GM10266 (cell line): ENCODE data around the gene TSHZ1.
A peak's percentile ranks its signal among the peaks of the same experiment; 100 is the strongest.

Experiments used
- DNase-seq: peaks from one replicate; pipeline ENCODE4 v3.0.0; 2012; ENCODE audit errors: extremely low spot score
- TF ChIP-seq, protein P1 (sequence below): IDR thresholded peaks from 2 replicates; pipeline ENCODE4 v1.5.1; 2012; ENCODE audit warnings: mild to moderate bottlenecking, low read depth; ENCODE audit not compliant: control insufficient read depth, insufficient read depth; ENCODE audit errors: missing control alignments

TSHZ1 gene

DNA sequence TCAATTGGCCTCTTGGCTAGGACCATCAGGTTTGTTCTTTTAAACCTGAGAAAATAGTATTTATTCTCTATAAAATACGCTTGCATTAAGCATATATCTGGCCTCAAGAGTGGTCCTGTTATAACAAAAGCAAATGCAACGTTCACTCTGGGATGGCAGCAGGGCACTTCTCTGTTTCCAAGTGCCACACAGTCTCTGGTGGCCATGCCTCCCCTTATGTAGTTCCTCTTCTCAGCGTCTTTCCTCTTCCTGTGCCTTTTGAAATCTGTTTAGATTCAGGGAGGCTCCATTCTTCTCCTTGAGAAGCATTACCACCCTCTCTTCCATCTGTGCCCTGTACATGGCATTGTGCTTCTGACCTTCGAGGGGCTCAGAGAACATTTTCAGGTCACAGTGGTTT is 51.9 kb downstream of the TSHZ1 start:
- DNase-seq, result no peak
- TF ChIP-seq, protein P1, sequence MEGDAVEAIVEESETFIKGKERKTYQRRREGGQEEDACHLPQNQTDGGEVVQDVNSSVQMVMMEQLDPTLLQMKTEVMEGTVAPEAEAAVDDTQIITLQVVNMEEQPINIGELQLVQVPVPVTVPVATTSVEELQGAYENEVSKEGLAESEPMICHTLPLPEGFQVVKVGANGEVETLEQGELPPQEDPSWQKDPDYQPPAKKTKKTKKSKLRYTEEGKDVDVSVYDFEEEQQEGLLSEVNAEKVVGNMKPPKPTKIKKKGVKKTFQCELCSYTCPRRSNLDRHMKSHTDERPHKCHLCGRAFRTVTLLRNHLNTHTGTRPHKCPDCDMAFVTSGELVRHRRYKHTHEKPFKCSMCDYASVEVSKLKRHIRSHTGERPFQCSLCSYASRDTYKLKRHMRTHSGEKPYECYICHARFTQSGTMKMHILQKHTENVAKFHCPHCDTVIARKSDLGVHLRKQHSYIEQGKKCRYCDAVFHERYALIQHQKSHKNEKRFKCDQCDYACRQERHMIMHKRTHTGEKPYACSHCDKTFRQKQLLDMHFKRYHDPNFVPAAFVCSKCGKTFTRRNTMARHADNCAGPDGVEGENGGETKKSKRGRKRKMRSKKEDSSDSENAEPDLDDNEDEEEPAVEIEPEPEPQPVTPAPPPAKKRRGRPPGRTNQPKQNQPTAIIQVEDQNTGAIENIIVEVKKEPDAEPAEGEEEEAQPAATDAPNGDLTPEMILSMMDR, result no peak

DNA sequence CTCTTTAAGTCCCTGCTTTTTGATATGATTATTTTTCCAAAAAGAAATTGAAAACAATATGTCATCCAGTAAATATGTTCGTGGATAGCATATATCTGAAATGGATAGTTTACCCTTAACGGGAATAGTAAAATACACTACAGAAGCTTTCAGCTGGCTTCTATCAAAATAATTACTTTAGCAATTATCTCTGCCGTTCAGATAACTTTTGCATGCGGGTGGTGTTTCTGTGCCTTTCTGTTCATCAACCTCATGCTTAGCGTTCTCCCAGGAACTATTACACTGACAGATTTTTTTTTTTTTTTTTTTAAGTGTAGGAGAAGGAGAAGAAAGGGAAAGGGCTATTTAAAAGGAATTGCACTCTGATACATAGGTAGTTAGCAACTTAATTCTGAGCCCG is 53.6 kb downstream of the TSHZ1 start:
- DNase-seq, result no peak
- TF ChIP-seq, protein P1, result no peak

DNA sequence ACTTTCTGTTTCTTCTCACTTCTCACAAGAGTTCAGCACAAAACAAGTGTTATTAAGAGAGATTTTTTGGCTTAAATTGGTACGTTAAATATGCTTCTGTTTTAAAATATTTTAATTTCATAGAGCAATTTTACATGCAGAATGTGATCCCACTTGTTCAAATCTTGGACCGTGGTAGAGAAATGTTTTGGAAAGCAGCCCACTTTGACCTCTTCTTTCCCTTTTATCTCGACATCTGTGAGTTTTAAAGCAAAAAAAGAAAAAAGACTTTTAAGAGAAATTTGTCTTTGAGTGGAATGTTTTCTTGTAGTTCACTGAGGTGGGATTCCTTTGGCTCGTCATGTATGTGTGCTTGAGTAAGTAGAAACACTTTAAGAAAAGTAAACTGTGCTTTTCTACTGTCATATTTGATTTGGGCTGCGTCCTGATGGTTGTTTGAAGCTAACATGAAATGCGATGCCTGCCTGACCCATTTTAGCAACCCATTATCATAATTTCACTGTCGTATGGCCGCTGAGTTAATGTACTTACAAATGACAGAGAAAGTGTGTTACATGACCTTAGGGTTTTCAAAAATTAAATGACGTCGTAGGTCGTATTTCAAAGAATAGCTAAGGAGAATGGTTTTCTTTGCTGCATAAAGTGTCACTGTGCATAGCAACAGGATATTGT is 54.5 kb downstream of the TSHZ1 start:
- TF ChIP-seq, protein P1, result no peak
- no peak for DNase-seq

DNA sequence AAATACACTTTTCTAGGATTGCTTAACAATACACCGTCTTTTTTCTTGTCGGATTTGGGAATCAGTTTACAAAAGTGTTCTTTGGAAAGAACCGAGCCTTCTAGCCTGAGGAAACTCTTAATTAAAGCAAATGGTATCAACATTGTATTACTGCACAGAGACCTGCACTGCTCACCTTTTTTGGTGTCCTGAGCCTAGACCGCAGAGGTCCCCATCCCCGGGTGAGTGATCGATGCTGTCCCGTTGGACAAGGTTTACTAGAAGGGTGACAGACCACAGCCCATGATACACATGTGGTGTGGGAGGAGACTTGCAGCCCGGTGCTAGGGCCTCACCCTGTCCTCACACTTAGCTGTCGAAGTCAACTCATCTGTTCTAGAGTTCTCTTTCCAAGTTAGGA is 55.3 kb downstream of the TSHZ1 start:
- DNase-seq, result no peak
- TF ChIP-seq, protein P1, result no peak

DNA sequence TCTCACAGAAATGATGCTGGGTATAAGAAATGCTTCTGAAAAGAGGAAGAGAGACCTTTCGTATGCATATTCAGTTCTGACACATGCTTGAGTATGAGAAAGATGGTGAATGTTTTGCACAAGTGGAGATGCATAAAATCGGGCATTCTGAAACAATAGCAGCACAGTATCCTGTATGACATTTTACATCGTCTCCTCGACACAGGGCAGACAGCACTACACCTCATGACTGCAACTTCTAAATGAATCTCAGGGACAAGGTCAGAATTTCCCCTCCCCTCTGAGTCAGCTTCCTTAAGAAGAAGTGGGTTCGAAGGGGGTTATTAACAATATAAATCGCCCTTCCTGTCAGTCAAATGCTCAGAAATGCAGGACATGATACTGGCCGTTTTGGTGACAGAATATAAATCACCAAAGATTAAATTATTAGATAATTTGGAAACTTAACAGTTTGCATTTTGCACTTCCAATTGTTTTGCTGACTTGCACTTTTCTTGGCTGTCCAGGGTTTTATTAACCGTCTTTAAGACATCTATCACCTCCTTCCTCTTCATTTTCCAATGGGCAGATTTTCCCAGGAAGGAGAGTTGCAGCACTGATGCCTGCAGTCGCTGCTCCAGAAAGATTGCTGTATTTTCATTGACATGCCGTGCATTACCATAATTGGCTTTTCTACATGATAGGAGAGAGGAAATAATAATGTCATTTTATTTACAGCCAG is 57.2 kb downstream of the TSHZ1 start:
- DNase-seq, result peak; percentile 48
- TF ChIP-seq, protein P1, result no peak

DNA sequence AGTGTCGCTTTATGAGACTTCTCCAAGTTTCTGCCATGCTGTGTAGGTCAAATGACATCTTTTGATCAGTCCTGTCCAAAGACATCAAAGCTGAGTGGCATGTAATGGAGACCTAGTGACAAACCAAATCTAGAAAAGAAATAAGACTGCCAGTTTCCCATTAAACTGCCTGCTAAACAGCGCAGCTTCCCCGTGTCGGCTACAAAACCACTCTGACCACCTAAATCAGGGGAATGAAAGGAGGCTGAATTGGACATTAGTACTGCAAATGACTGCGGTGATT is 57.7 kb downstream of the TSHZ1 start:
- DNase-seq, result no peak

DNA sequence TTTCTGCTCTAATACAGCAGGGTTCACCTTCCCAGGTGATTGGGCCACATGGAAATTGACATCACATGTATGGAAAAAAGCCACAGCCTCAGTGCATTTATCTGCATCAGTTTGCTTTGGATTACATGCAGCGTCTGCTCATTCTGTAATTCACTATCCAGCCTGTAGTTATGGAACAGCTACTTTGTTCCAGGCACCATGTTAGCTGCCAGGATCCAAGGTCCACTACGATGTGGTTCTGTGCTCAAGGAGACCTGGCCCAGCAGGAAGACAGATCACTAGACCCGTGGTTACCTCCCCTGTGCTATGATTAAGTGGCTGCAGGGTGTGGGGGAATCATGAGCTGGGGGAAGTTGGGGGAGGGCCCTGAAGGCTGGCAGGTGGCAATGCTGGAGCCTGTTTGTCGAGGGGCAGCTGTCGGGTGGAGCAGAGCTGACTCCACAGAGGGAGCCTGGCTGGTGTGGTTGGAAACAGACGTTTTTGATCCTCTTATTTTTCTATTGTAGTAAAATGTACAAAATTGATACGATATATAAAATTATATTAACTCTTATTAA is 58.6 kb downstream of the TSHZ1 start:
- DNase-seq, result no peak
- TF ChIP-seq, protein P1, result no peak

More for the DNA sequence above, 57.7 kb downstream of the TSHZ1 start:
- TF ChIP-seq, protein P1, result no peak
